Chondrocyte (in vitro differentiated cells): ENCODE measurements around the gene PTPRN2. TPM values are rescaled to one million over a fixed set of nuclear protein-coding genes. Genes with fewer than 3 reads are reported as not detected.

ENCODE experiments used
- DNase-seq: peaks from one replicate; pipeline ENCODE4 v3.0.0; 2021; ENCODE audit warnings: mixed read lengths, low spot score
- H3K27ac Mint-ChIP-seq: one replicate; pipeline ENCODE4 v1.8.0; 2021; ENCODE audit warnings: mild to moderate bottlenecking, moderate library complexity, mixed read lengths; ENCODE audit not compliant: unreplicated experiment
- H3K27me3 Mint-ChIP-seq: 2 replicates; pipeline ENCODE4 v1.8.0; 2021; ENCODE audit warnings: low read depth, mixed read lengths
- H3K36me3 Mint-ChIP-seq: 2 replicates; pipeline ENCODE4 v1.8.0; 2021; ENCODE audit warnings: low read depth, mixed read lengths
- H3K4me1 Mint-ChIP-seq: 2 replicates; pipeline ENCODE4 v1.8.0; 2021; ENCODE audit warnings: low read depth, mild to moderate bottlenecking, mixed read lengths
- H3K4me3 Mint-ChIP-seq: one replicate; pipeline ENCODE4 v1.8.0; 2021; ENCODE audit warnings: mild to moderate bottlenecking, moderate library complexity, mixed read lengths; ENCODE audit not compliant: unreplicated experiment
- H3K9me3 Mint-ChIP-seq: 2 replicates; pipeline ENCODE4 v1.8.0; 2021; ENCODE audit warnings: low read depth, mixed read lengths
- CTCF ChIP-seq: fragments of 200-600 bp; sonication (generic); IDR thresholded peaks from 2 replicates; pipeline ENCODE4 v1.5.0; 2021; ENCODE audit warnings: antibody characterized with exemption, mild to moderate bottlenecking, moderate library complexity
- total RNA-seq: library from RNA; stranded (reverse); gene quantifications from 3 replicates; pipeline ENCODE4 v1.2.1, GENCODE V29; 2021

PTPRN2 gene
- total RNA-seq, 1 donor from 2014 or later, result 0.30 TPM

GRCh38 chr7:158188676-158189075, 398.9 kb downstream of the PTPRN2 start:
- no peaks in the 10 kb centered on the region for H3K27me3 Mint-ChIP-seq
- no peak for TF ChIP-seq CTCF
- H3K4me1 Mint-ChIP-seq, result no peaks in the 10 kb centered on the region
- no peak for DNase-seq
- no peak overlapping the region for H3K27ac Mint-ChIP-seq
- no peak overlapping the region for H3K4me3 Mint-ChIP-seq
- H3K9me3 Mint-ChIP-seq, result peaks cover 37% of the 10 kb centered on the region
- H3K36me3 Mint-ChIP-seq, result peaks cover 2% of the 10 kb centered on the region

GRCh38 chr7:158187694-158187994, 400.0 kb downstream of the PTPRN2 start:
- Mint-ChIP-seq H3K4me3 (no peak overlapping the region), H3K27ac (no peak overlapping the region), H3K27me3 (no peaks in the 10 kb centered on the region), H3K36me3 (peaks cover 2% of the 10 kb centered on the region), H3K9me3 (peaks cover 42% of the 10 kb centered on the region), H3K4me1 (no peaks in the 10 kb centered on the region)
- DNase-seq, result no peak
- no peak for TF ChIP-seq CTCF

- H3K4me1 Mint-ChIP-seq, result no peaks in the 10 kb centered on the region
- no peak for DNase-seq
- no peaks in the 10 kb centered on the region for H3K27me3 Mint-ChIP-seq
- no peak overlapping the region for H3K4me3 Mint-ChIP-seq
- H3K36me3 Mint-ChIP-seq, result peaks cover 2% of the 10 kb centered on the region
- H3K9me3 Mint-ChIP-seq, result peaks cover 46% of the 10 kb centered on the region
- no peak for TF ChIP-seq CTCF
- no peak overlapping the region for H3K27ac Mint-ChIP-seq
Measured at GRCh38 chr7:158186864-158187693, 400.5 kb downstream of the PTPRN2 start.

GRCh38 chr7:158186406-158186805, 401.2 kb downstream of the PTPRN2 start:
- no peaks in the 10 kb centered on the region for H3K4me1 Mint-ChIP-seq

GRCh38 chr7:158185653-158186052, 402.0 kb downstream of the PTPRN2 start:
- H3K9me3 Mint-ChIP-seq, result peaks cover 46% of the 10 kb centered on the region
- no peak for TF ChIP-seq CTCF
- no peak overlapping the region for H3K4me3 Mint-ChIP-seq
- H3K27me3 Mint-ChIP-seq, result no peaks in the 10 kb centered on the region
- no peaks in the 10 kb centered on the region for H3K4me1 Mint-ChIP-seq
- H3K27ac Mint-ChIP-seq, result no peak overlapping the region
- H3K36me3 Mint-ChIP-seq, result peaks cover 2% of the 10 kb centered on the region
- no peak for DNase-seq

More at GRCh38 chr7:158186406-158186805, 401.2 kb downstream of the PTPRN2 start:
- no peak for TF ChIP-seq CTCF
- Mint-ChIP-seq H3K27ac (no peak overlapping the region), H3K9me3 (peaks cover 45% of the 10 kb centered on the region), H3K27me3 (no peaks in the 10 kb centered on the region), H3K36me3 (peaks cover 2% of the 10 kb centered on the region), H3K4me3 (no peak overlapping the region)
- DNase-seq, result no peak
